ENCODE measurements around the gene TNP2.

- TF ChIP-seq ZNF143 (CRISPR knock-in tag; IDR thresholded peaks at IDR 0.05) (no peak), CBX5 (IDR thresholded peaks at IDR 0.05; ENCODE audit: borderline replicate concordance, low read depth) (no peak), POLR2A (conservative IDR thresholded peaks at IDR 0.05) (no peak), FOXO4 (CRISPR knock-in tag; IDR thresholded peaks at IDR 0.05) (no peak), CEBPB (tag; IDR thresholded peaks at IDR 0.05) (no peak), ELF1 (tag; IDR thresholded peaks at IDR 0.05) (no peak), CTCF (IDR thresholded peaks at IDR 0.05 in 2 of 3, conservative IDR thresholded peaks at IDR 0.05 in 1 of 3; ENCODE audit: insufficient read depth in 2 of 3, low read depth in 1 of 3, low read length in 3 of 3) (peak in 2 of 3 experiments; percentile 2 to 33; a peak in 2 of 6 replicates), SREBF2 (CRISPR knock-in tag; IDR thresholded peaks at IDR 0.05) (no peak), TBL1XR1 (IDR thresholded peaks at IDR 0.05; ENCODE audit: low read length in 2 of 2) (no peak), NFXL1 (CRISPR knock-in tag; IDR thresholded peaks at IDR 0.05) (no peak), KDM1A (IDR thresholded peaks at IDR 0.05) (no peak; a peak in 1 of 4 replicates), RREB1 (CRISPR knock-in tag; IDR thresholded peaks at IDR 0.05) (no peak), JUND (IDR thresholded peaks at IDR 0.05; ENCODE audit: borderline replicate concordance, low read depth, low read length) (0 out of 2 replicates have a peak, but pooled peaks have one; percentile 5), JUND (tag; IDR thresholded peaks at IDR 0.05; ENCODE audit: borderline replicate concordance, low read depth, low read length) (no peak; the same call in 2 of the 3 replicates)
Observed at GRCh38 chr16:11233727-11234376, 35.3 kb downstream of the TNP2 start.

All from K562 (cell line).